CD4-positive, alpha-beta T cell treated with Interferon gamma for 1 hour (primary cell): ENCODE data around the gene PLVAP.
"Not testable (repeated sequence)": the region's sequence is repeated elsewhere in the genome, so short reads cannot be mapped to it uniquely, and the experiment has no call there.

ENCODE experiments used
- DNase-seq: peaks from one replicate; pipeline ENCODE4 v3.0.0-alpha.2; 2020

The PLVAP gene

DNA sequence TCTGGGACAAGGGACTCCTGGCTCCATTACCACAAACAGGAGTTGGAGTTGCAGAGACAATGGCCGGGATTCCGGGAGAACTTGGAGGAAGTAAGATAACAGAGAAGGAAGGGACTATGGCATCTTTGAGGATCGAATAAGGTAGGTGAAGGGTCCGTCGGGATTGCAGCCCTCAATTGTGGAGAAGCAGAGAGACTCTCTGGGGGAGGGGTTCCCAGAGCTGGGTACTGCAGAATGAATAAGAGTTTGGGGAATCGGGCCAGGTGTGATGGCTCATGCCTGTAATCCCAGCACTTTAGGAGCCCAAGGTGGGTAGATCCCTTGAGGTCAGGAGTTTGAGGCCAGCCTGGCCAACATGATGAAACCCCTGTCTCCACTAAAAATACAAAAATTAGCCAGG, 24.5 kb upstream of the PLVAP start:
- DNase-seq = no peak

- no peak for DNase-seq
These were observed 21.9 kb upstream of the PLVAP start for GRCh38 chr19:17398902-17399527.

GRCh38 chr19:17394891-17395415, 17.8 kb upstream of the PLVAP start:
- no peak for DNase-seq

DNA sequence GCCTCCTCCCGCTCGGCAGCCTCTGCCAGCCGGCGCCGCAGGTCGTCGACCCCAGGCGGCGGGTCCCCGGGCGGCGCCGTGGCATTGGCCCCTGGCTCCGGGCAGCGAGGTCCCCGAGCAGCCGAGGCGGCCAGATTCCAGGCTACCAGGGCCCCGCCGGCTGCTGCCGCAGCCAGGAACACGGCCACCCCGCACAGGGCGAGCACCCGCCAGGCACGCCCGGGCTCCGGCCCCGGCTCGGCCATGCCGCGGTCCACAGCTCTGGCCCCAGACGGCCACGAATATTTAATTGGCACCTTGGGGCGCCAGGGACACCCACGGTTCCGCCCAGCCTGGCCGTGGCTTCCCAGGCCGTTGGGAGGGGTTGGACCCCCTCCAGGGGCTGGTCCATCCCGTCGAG, 16.8 kb upstream of the PLVAP start, which contains the start of gene CCDC194:
Gene CCDC194, minus strand, starts transcription at position 283 of the 400 bp plus-strand sequence. Its CDS starts 38 bp downstream, at position 245.
- DNase-seq = no peak

DNA sequence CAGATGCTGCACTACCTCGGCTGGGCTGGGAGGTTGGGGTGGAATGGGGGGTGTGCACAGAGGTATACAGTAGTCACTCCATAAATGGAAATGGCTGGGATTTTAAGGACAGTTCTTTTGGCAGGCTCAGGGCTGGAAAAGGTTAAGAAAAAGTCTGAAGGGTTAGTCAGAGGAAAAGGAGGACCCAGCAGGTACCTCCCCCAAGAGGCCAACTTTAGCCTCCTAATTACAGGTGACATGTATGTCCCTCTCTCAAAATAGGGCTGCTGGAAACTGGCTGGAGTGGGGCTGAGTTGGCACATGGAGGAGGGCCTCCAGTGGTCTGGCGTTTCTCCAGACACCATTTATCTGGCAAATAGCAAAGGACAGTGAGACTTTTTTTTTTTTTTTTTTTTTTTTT, 15.9 kb upstream of the PLVAP start:
- DNase-seq = no peak

- no peak for DNase-seq
These were observed 14.4 kb upstream of the PLVAP start for GRCh38 chr19:17391371-17392151.

DNA sequence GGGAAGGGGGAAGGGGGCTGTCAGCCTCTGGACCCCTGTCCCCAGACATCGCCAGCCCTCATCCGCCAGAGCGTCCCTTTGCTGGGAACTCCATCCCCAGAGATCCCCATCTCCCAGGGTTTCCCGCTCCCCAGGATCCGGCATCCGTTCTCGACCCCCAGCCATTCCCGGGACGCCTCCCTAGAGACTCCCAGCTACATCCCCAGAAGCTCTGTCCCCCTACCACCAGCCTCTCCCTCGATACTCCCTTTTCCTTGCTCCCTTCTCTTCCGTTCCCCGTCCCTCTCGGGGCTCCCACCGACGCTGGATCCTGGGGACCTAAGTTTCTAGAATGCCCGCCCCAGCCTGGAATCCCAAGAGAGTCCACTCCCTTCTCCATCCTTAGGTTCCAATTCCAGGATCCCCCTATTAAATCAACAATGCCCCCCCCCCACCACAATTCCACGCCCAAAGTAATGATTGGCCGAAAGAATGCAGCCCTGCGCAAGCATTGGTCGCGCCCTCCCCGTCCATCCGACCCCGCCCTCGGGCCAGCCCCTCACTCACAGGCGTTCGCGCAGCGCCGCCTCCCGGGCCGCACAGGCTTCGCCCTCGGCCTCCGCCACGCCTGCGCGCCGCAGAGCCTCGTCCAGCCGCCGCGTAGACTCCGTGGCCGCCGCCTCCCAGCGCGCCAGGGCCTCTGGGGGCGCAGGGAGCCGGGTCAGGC, 13.7 kb upstream of the PLVAP start:
- peak; percentile 85 for DNase-seq

DNA sequence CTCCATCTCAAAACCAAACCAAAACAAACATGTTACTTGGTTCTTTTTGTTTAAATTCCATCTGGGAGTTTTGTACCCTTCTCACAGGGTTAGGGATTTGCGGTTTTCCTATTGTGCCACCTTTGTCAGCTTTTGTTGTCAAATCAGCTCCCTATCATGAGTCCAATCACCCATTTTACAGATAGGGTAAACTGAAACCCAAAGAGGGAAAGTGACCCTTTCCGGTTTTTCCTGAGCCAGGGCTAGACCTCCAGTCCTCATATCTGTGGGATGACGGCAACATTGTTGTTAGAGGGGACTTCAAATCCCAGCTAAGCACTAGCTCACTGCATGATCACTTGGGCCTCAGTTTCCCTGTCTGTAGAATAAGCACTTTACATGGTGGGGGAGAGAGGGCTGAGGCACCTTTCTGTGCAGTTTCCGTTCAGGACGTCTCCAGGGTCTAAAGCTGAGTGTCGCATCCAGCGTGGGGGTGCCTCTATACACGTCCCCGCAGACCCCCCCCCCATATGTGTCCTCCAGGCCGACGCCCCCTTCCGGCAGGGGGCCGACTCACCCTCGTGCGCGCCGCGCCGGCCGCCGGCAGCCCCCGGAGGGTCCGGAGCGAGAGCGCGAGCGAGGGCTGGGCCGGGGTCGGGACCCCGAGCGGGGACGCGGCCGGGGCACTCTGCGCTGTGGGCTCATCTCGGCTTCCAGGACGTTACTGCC, 13.0 kb upstream of the PLVAP start:
- no peak for DNase-seq

DNA sequence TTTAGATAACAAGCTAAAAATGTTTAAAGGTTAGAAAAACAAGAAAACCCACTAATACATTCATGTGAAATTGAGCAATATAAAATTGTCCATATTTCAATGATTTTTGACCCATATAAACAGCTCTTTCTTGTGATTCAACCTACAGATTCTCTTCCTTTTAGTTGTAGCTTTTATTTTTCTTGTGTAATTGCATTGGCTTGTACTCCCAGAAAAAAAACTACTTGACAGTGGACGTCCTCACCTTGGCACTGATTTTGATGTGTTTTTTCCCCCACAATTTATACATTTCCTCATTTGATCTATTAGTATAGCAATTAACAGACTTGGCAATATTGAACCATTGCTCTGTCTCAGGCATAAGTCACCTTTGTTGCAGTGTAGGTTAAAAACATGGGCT, 12.1 kb upstream of the PLVAP start:
- no peak for DNase-seq

DNA sequence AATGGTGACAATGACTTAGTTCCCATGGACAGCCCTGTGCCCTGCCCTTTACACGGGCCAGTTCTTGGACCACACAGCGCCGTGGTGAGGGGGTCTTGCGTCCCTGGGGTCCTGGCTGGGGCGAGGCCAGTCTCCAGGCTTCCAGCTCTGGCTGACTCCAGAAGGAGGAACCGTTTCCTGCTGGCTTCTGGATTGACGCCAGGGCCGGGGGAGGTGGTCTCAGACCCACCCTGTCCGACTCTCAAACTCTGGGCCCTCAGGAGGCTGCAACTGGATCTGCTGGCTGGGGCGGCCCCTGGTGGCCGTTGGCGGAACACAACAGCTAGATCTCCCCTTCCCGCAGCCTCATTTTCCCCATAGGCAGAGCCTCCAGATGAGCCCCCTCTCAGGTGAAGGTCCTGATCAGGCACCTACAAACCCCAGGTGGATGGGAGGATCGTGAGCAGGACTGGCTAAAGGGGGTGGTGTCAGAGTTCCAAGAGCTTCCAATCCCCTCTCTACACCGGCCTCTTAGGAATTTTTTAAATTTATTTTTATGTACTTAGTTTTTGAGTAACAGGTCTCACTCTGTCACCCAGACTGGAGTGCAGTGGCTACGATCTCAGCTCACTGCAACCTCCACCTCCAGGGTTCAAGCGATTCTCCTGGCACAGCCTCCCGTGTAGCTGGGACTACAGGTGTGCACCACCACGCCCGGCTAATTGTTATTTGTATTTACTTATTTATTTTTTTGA, 8.9 kb upstream of the PLVAP start:
- DNase-seq = peak; percentile 54

DNA sequence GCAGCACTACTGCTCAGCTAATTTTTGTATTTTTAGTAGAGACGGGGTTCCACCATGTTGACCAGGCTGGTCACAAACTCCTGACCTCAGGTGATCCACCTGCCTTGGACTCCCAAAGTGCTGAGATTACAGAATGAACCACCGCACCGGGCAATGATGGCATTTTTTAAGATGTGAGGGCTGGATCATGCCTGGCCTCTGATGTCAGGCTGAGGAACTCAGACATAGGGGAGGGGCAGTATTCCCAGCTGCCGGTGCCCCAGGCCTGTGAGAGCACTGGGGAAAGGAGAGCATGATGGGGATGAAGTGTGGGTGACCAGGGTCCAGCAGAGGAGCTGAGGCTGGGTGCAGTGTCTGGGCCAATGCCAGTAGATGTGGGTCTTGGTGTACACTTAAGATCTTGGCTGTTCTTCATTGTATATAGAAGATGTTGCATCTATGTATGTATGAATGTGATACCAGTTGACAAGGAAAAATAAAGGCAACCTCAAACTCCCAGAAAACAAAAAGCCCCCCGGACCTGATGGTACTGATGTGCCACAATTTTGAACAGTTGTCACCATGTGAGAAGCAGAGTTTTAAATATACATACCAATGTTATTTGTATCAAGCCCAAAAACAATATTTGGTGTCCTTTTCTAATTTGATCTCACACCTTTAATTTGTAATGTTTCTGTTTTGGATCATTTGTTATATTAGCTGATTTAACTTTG, 3.4 kb upstream of the PLVAP start:
- no peak for DNase-seq

DNA sequence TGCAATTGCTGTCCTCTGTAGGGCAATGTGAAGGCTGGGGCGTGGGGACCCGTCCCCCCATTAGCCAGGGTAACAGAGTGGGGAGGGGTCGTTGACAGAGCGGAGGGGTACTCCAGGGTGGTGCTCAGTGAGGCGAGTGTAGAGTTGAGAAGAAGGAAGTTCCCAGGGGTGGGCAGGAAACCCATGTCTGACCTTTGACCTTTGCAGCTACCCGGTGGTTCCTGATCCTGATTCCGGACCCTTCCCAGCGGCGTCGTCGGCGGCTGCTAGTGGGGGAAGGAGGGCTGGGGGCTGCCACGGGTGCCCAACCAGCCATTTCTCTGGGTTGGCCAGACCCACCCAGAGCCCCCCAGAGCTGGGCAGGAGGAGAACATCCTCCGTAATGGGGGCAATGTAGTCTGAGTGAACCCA, 2.1 kb upstream of the PLVAP start:
- no peak for DNase-seq

DNA sequence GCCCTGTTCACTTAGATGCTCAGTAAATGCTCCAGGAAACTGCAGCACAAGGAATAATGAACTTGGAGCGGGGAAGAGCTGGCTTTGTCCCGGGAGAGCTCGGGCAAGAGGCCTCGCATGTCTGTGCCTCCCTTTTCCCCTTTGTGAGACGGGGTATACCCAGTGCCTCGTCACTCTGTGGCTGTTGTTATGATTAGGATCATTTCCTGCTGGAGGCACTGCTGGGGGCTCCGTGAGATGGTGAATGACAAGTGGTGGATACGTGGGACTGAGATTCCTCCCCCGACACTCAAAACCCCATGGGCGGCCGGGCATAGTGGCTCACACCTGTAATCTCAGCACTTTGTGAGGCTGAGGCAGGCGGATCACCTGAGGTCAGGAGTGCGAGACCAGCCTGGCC, 1.1 kb upstream of the PLVAP start:
- no peak for DNase-seq

DNA sequence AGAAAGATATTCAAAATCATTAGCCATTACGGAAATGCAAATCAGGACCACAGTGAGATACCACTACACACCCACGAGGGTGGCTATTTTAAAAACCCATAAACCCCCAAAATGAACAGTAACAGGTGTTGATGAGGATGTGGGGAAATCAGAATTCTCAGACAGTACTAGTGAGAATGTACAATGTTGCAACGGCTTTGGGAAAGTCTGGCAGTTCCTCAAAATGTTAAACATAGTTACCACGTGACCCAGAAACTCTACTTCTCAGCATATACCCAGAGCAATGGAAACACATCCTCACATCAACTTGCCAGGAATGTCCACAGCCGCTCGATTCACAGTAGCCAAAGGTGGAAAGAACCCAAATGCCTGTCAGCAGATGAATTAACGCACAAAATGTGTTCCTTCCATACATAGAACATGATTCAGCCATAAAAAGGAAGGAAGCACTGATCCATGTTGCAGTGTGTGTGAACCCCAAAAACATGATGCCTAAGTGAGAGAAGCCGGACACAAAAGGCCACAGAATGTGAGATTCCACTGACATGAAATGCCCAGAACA, 7.0 kb downstream of the PLVAP start:
- DNase-seq = no peak

DNA sequence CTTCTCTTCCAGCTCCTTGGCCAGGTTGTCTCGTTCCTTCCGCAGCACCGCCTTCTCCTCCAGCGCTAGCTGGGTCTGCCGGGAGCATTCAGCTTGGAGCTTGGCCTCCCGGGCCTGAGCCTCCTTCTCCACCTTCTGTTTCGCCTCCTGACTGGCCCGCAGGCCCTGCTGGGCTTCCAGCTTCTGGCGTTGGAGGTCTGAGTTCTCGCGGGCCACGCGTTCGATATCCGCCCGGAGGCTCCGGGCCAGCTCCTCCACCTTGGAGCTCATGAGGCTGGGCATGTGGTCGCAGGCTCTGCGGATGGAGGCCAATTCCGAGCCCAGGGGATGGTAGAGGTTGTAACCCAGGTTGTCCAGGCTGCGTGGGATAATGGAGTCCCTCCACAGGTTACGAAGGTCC, 11.8 kb downstream of the PLVAP start:
- DNase-seq = no peak

GRCh38 chr19:17363852-17364605, 13.1 kb downstream of the PLVAP start:
- DNase-seq = not testable (repeated sequence)

- DNase-seq = no peak
These were observed 17.0 kb downstream of the PLVAP start for GRCh38 chr19:17359905-17360800.

GRCh38 chr19:17358395-17358794, 18.7 kb downstream of the PLVAP start:
- DNase-seq = no peak

DNA sequence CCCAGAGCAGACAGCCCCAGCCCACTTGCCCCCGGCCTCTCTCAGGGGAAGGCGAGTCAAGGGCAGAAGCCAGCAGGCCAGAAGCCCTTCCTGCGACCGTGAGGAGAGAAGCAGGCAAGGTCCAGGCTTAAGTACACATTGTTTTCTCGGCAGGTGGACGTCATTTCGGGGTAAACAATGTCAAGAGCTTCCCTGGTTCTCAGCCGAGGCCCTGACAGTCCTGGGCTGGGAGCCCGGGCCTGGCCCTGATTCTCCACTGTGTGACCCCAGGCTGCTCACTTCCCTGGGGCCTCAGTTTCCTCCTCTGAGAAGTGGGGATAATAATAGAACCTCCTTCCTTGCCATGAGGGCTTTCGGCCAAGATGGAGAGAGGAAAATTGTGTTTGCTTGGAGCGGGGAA, 19.4 kb downstream of the PLVAP start:
- no peak for DNase-seq
